Parathyroid adenoma (tissue), 2 donors: ENCODE data around the gene EXOC4.

Source experiments
- H2AFZ ChIP-seq: fragments of 300-600 bp; sonication (generic); one replicate; pipeline ENCODE4 v1.7.0; 2017; ENCODE audit warnings: antibody characterized with exemption, mild to moderate bottlenecking
- H3K27ac ChIP-seq: fragments of 300-600 bp; sonication (generic); one replicate; pipeline ENCODE4 v1.7.0; 2017
- H3K27me3 ChIP-seq: fragments of 300-600 bp; sonication (generic); one replicate; pipeline ENCODE4 v1.7.0; 2017; ENCODE audit warnings: low read length; ENCODE audit not compliant: control insufficient read depth, insufficient read depth
- H3K36me3 ChIP-seq: fragments of 300-600 bp; sonication (generic); one replicate; pipeline ENCODE4 v1.7.0; 2017; ENCODE audit warnings: low read length; ENCODE audit not compliant: control insufficient read depth, insufficient read depth
- H3K4me1 ChIP-seq: fragments of 300-600 bp; sonication (generic); one replicate; pipeline ENCODE4 v1.7.0; 2017; ENCODE audit warnings: control low read depth
- H3K4me2 ChIP-seq: fragments of 300-600 bp; sonication (generic); one replicate; pipeline ENCODE4 v1.7.0; 2017; ENCODE audit warnings: low read length
- H3K4me3 ChIP-seq: fragments of 300-600 bp; sonication (generic); one replicate; pipeline ENCODE4 v1.7.0; 2017; ENCODE audit warnings: low read depth, low read length
- H3K79me2 ChIP-seq: fragments of 300-600 bp; sonication (generic); one replicate; pipeline ENCODE4 v1.7.0; 2017; ENCODE audit warnings: control low read depth
- H3K9ac ChIP-seq: fragments of 300-600 bp; sonication (generic); one replicate; pipeline ENCODE4 v1.7.0; 2017; ENCODE audit warnings: mild to moderate bottlenecking
- H3K9me3 ChIP-seq: fragments of 300-600 bp; sonication (generic); one replicate; pipeline ENCODE4 v1.7.0; 2017; ENCODE audit warnings: low read length; ENCODE audit not compliant: control insufficient read depth
- TF ChIP-seq, protein P1 (sequence below): fragments of 300-600 bp; sonication (generic); IDR thresholded peaks from one replicate; pipeline ENCODE4 v1.7.0; 2017; ENCODE audit warnings: antibody characterized with exemption, mild to moderate bottlenecking
- donor health status: primary hyperparathyroidism.

Gene EXOC4

GRCh38 chr7:134084488-134085144 lies 831.7 kb downstream of the EXOC4 start:
- no peak overlapping the region for H3K4me2 ChIP-seq
- no peaks in the 10 kb centered on the region for H3K4me1 ChIP-seq
- H3K27me3 ChIP-seq, result no peaks in the 10 kb centered on the region
- H3K79me2 ChIP-seq, result no peaks in the 10 kb centered on the region
- no peak overlapping the region for H3K9ac ChIP-seq
- H2AFZ ChIP-seq, result no peak overlapping the region
- TF ChIP-seq, protein P1, sequence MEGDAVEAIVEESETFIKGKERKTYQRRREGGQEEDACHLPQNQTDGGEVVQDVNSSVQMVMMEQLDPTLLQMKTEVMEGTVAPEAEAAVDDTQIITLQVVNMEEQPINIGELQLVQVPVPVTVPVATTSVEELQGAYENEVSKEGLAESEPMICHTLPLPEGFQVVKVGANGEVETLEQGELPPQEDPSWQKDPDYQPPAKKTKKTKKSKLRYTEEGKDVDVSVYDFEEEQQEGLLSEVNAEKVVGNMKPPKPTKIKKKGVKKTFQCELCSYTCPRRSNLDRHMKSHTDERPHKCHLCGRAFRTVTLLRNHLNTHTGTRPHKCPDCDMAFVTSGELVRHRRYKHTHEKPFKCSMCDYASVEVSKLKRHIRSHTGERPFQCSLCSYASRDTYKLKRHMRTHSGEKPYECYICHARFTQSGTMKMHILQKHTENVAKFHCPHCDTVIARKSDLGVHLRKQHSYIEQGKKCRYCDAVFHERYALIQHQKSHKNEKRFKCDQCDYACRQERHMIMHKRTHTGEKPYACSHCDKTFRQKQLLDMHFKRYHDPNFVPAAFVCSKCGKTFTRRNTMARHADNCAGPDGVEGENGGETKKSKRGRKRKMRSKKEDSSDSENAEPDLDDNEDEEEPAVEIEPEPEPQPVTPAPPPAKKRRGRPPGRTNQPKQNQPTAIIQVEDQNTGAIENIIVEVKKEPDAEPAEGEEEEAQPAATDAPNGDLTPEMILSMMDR, result no peak
- H3K9me3 ChIP-seq, result no peaks in the 10 kb centered on the region
- no peak overlapping the region for H3K4me3 ChIP-seq
- H3K27ac ChIP-seq, result no peak overlapping the region
- H3K36me3 ChIP-seq, result no peaks in the 10 kb centered on the region

DNA sequence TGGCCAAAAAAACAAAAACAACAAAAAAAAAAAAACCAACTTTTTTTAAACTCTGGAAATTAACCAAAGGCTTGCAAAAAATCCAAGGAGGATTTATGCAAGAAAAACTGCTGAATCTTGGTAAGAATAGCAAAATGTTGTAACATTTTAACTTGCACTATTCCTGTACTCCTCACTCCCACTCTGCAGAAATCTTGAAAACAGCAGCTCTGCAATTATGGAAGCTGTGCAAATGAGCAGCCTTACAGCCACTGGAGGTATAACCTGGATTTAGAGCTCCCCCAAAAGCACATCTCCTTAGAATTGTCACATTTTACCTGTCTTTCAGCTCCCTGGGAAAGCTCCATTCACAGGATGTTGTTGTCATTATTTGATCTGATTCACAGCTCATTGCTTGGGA lies 832.4 kb downstream of the EXOC4 start:
- Histone ChIP-seq H3K4me1 (no peaks in the 10 kb centered on the region), H3K27ac (no peak overlapping the region), H3K36me3 (no peaks in the 10 kb centered on the region), H3K4me3 (no peak overlapping the region), H2AFZ (no peak overlapping the region), H3K9me3 (no peaks in the 10 kb centered on the region), H3K27me3 (no peaks in the 10 kb centered on the region), H3K79me2 (no peaks in the 10 kb centered on the region), H3K4me2 (no peak overlapping the region), H3K9ac (no peak overlapping the region)
- TF ChIP-seq, protein P1, result no peak

- TF ChIP-seq, protein P1, result no peak
- no peak overlapping the region for H3K9ac ChIP-seq
- no peak overlapping the region for H3K4me2 ChIP-seq
- no peak overlapping the region for H2AFZ ChIP-seq
- H3K79me2 ChIP-seq, result no peaks in the 10 kb centered on the region
- no peaks in the 10 kb centered on the region for H3K36me3 ChIP-seq
- no peaks in the 10 kb centered on the region for H3K9me3 ChIP-seq
- no peaks in the 10 kb centered on the region for H3K27me3 ChIP-seq
- no peak overlapping the region for H3K4me3 ChIP-seq
- no peak overlapping the region for H3K27ac ChIP-seq
- no peaks in the 10 kb centered on the region for H3K4me1 ChIP-seq
Observed at GRCh38 chr7:134086998-134087735, 834.3 kb downstream of the EXOC4 start.

DNA sequence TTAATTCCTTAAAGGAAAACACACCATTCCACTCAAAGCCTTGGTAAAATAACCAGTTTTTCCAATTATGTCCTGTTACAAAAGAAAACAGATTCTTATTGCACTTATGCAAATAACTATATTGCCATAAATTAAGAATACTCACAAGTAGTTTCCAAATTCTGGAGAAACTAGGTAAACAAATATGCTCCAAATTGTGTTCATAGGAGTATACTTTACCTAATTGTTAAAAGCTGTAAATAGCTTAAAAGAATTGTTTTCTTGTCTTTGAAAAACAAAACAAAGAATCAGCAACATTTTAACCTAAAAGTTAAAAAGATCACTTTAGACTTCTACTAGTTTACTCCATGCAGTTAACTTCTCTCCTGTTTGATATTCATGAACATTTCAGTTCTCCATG lies 835.3 kb downstream of the EXOC4 start:
- H3K9ac ChIP-seq, result no peak overlapping the region
- no peaks in the 10 kb centered on the region for H3K79me2 ChIP-seq
- H2AFZ ChIP-seq, result no peak overlapping the region
- H3K27me3 ChIP-seq, result no peaks in the 10 kb centered on the region
- H3K4me2 ChIP-seq, result no peak overlapping the region
- no peaks in the 10 kb centered on the region for H3K9me3 ChIP-seq
- no peak overlapping the region for H3K27ac ChIP-seq
- no peaks in the 10 kb centered on the region for H3K4me1 ChIP-seq
- TF ChIP-seq, protein P1, result no peak
- no peak overlapping the region for H3K4me3 ChIP-seq
- no peaks in the 10 kb centered on the region for H3K36me3 ChIP-seq
